NCI-H1105 (cell line): ENCODE data around the gene OTOP3.
A peak's percentile ranks its signal among the peaks of the same experiment; 100 is the strongest.
"Not testable (repeated sequence)": the region's sequence is repeated elsewhere in the genome, so short reads cannot be mapped to it uniquely, and the experiment has no call there.

ENCODE experiments used
- DNase-seq: peaks from one replicate; lab custom pipeline; 2025; lab: John Stamatoyannopoulos, UW

Gene OTOP3

GRCh38 chr17:74961657-74962350 is 26.1 kb downstream of the OTOP3 start:
- peak; percentile 77 for DNase-seq

- DNase-seq: no peak
These were observed 27.1 kb downstream of the OTOP3 start for GRCh38 chr17:74962622-74963394.

- no peak for DNase-seq
These were observed 28.0 kb downstream of the OTOP3 start for GRCh38 chr17:74963656-74964055.

GRCh38 chr17:74964246-74964761 is 28.6 kb downstream of the OTOP3 start:
- DNase-seq: no peak

- DNase-seq: no peak
These were observed 29.4 kb downstream of the OTOP3 start for GRCh38 chr17:74964988-74965622.

GRCh38 chr17:74968361-74968780 is 32.7 kb downstream of the OTOP3 start:
- no peak for DNase-seq

GRCh38 chr17:74969501-74969900 is 33.8 kb downstream of the OTOP3 start:
- not testable (repeated sequence) for DNase-seq

- no peak for DNase-seq
These were observed 34.7 kb downstream of the OTOP3 start for GRCh38 chr17:74970395-74970794.

- no peak for DNase-seq
These were observed 35.6 kb downstream of the OTOP3 start for GRCh38 chr17:74971069-74971841.

- DNase-seq: no peak
These were observed 36.1 kb downstream of the OTOP3 start for GRCh38 chr17:74971842-74972106.

GRCh38 chr17:74972107-74972972 is 36.6 kb downstream of the OTOP3 start, which contains the start of gene HID1:
Gene HID1, minus strand, starts transcription at chr17:74972759. Its CDS starts 103 bp downstream, at chr17:74972656.
- peak; percentile 72 for DNase-seq

- DNase-seq: no peak
These were observed 37.3 kb downstream of the OTOP3 start for GRCh38 chr17:74972973-74973328.

GRCh38 chr17:74975943-74976342 is 40.2 kb downstream of the OTOP3 start:
- DNase-seq: no peak

- DNase-seq: no peak
These were observed 42.1 kb downstream of the OTOP3 start for GRCh38 chr17:74977802-74978201.

- DNase-seq: no peak
These were observed 42.5 kb downstream of the OTOP3 start for GRCh38 chr17:74978240-74978639.

- DNase-seq: no peak
These were observed 43.9 kb downstream of the OTOP3 start for GRCh38 chr17:74979408-74980146.

GRCh38 chr17:74981318-74981978 is 45.8 kb downstream of the OTOP3 start:
- DNase-seq: no peak

GRCh38 chr17:74981979-74982662 is 46.4 kb downstream of the OTOP3 start:
- peak; percentile 73 for DNase-seq

- DNase-seq: peak; percentile 23
These were observed 47.1 kb downstream of the OTOP3 start for GRCh38 chr17:74982663-74983313.
